GM19328 (cell line): Measurements from ENCODE around the gene ZNF892.
"Not testable (repeated sequence)": the region's sequence is repeated elsewhere in the genome, so short reads cannot be mapped to it uniquely, and the experiment has no call there.

Experiments used
- ATAC-seq: cut with Tn5 transposase; IDR thresholded peaks from one replicate; pipeline ENCODE4 v1.9.1; 2021; ENCODE audit warnings: mild to moderate bottlenecking, moderate library complexity; ENCODE audit not compliant: unreplicated experiment

The ZNF892 gene

DNA sequence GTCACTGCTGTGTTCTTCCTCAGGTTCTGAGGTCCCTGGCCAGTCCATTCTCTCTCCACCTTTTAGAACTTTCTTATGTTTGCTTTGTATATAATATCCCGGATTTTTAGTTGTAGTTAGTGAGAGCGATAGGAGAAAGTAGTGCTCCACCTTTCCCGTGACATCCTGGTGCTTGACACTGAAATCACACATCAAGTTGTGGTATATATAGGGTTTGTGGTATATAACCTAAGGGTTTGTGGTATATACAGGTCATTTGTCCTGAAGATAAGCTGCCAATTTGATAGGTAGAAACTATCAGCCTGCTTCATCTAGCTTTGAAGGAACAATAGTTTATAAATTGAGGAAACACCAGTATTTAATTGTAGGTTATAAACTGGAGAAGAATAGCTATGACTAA lies 13.1 kb downstream of the ZNF892 start:
- no peak for ATAC-seq

DNA sequence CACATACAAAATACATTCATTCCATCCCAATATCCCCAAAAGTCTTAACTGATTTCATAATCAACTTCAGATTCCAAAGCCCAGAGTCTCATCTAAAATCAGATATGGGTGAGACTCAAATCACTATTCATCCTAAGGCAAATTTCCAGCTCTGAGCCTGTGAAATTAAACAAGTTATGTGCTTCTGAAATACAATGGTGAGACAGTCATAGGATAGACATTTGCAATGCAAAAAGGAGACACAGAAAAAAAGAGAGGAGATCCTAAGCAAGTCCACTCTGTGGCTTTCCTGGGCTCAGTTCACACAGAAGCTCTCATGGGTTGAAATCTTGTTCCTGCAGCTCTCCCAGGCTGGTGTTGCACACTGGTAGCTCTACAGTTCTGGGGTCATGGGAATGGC lies 18.3 kb downstream of the ZNF892 start:
- ATAC-seq = no peak

DNA sequence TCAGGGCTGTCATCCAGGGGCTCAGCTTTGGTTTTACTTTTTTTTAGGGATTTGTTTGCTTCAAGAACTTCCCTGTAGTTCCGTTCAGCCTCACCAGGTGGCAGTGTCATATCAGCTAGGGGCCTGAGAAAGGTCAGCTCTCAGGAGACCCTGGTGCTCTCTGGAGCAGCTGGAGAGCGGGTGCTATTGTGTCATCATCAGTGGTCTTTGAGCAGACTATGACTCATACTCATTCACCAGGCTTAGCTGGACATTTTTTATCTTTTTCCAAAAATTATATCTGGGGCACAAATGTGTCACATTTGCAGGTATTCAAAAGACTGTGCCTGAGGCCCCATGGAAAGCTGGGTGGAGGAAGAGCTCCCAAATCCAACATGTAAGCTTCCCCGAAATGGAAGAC lies 24.4 kb downstream of the ZNF892 start:
- ATAC-seq = no peak

DNA sequence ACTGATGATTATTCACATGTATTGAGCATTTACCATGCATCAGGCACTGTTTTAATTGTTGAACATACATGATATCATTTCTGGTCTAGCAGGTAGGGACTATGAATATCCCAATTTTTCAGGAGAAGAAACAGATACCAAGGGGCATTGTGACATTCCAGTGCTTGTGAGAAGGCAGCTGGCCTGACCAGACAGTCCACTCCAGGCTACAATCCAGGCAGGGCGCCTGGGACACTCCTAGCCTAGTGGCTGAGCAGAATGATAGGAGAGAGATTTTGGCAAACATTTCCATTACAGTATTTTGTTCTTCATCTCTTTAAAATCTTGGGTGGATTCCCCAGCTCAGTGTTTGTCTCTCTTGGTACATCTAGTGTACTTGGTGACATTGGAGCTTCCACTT lies 24.9 kb downstream of the ZNF892 start:
- ATAC-seq = no peak

DNA sequence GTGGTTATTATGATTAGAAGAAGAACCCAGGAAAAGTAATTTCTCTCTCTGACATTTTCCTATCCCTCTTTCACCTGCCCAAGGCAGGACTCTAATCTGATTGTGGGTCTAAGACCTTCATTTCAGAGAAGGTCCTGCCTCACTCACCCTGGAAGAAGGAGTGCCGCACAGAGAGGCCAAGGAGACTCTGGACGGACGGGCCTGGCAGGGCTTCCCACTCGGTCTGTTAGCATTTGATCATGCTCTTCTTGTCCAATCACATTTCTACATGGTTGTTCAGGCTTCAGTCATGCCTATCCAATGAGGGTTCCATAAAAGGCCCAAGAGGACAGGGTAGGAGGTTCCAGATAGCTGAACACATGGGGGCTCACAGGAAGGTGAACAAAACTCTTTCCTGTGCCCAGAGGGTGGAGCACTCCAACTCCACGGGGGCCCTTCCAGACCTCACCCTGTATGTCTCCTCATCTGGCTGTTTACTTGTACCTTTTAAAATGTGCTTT lies 27.0 kb downstream of the ZNF892 start:
- ATAC-seq = no peak

DNA sequence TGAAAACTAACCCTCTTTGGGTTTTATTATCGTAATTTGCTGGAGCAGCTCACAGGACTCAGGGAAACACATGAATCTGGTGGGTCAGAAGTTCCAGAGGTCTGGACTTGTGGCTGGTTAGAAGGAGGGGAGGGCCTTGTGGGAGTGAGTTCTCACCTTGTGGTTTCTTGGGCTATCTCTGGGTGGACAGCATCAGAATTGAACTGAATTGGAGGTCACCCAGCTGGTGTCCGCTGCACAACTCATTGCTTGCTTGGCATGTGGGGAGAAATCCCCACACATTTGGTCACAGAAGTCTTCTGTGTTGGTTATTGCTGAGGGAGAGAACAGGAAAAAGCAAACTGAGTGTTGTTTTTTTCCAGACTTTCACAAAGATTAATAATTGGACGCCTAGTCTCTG lies 27.5 kb downstream of the ZNF892 start:
- ATAC-seq = no peak

DNA sequence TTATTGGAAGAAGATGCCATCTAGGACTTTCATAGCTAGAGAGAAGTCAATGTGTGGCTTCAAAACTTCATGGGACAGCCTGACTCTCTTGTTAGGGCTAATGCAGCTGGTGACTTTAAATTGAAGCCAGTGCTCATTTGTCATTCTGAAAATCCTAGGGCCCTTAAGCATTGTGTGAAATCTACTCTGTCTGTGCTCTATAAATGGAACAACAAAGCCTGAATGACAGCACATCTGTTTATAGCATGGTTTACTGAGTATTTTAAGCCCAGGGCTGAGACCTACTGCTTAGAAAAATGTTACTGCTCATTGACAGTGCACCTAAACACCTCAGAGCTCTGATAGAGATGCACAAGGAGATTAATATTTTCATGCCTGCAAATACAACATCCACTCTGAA lies 30.8 kb downstream of the ZNF892 start:
- no peak for ATAC-seq

DNA sequence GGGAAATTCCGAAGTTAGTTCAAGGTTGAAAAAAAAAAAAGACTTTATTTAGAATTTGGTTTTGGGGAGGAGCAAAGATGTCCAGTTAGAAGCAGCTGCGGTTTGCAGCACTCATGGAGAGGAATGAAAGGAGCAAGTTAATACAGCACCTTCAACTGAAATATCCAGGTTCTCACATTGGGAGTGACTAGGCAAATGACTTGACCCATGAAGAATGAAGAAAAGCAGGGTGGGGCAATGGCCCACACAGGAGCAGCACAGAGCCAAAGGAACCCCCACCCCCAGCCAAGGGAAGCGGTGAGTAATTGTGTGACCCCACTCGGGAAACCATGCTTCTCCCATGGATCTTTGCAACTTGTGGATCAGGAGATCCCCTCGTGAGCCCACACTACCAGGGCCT lies 32.8 kb downstream of the ZNF892 start:
- no peak for ATAC-seq

DNA sequence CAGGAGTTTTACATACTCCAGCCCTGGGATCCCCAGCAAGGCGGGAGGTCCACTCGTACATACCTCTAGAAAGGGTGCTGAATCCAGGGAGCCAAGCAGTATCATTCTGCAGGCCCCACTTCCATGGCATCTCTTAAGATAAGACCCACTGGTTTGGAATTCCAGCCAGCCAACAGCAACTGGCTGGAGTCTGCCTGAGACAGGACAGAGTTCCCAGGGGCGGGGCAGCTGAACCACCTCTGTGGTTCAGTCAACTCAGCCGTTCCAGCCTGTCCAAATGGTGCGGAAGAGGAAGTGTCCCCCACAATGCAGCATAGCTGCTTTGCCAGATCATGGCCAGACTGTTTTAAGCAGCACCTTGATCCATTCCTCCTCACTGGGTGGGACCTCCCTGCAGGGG lies 33.2 kb downstream of the ZNF892 start:
- ATAC-seq = no peak

DNA sequence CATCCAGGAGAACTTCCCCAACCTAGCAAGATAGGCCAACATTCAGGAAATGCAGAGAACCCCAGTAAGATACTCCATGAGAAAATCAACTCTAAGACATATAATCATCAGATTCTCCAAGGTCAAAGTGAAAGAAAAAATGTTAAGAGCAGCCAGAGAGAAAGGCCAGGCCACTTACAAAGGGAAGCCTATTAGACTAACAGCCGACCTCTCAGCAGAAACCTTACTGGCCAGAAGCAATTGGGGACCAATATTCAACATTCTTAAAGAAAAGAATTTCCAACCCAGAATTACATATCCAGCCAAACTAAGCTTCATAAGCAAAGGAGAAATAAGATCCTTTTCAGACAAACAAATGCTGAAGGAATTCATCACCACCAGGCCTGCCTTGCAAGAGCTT lies 34.8 kb downstream of the ZNF892 start:
- ATAC-seq = not testable (repeated sequence)
